Endothelial cell of umbilical vein (primary cell): ENCODE measurements around the gene AMZ2. TPM values are rescaled to one million over a fixed set of nuclear protein-coding genes. Genes with fewer than 3 reads are reported as not detected.

ENCODE experiments used
- BruUV-seq: library from RNA; stranded (reverse); fragments of 400-500 nt; replicated peaks from 2 replicates; lab custom pipeline; 2021; lab: Mats Ljungman, UMichigan
- CTCF ChIA-PET: fragments of 300-600, 350-600 bp; sonication (Branson Sonifier 250); formaldehyde crosslinking; loops from one replicate; lab custom pipeline; 2021; ENCODE audit warnings: antibody characterized with exemption, inconsistent platforms; lab: Charles Lee
- POLR2A ChIA-PET: fragments of 300-600, 350-600 bp; sonication (Branson Sonifier 250); formaldehyde crosslinking; loops from one replicate; lab custom pipeline; 2021; ENCODE audit warnings: antibody characterized with exemption, inconsistent platforms; lab: Charles Lee
- DNase-seq: peaks from one replicate; pipeline ENCODE4 v3.0.0-alpha.2; 2011; ENCODE audit warnings: low read depth, low spot score
- FAIRE-seq: peaks from 2 replicates; lab custom pipeline; 2011; peaks lifted over from hg19 to GRCh38; lab: Jason Lieb, UNC
- H2AFZ ChIP-seq: 2 replicates; pipeline ENCODE4 v1.6.0; 2012; ENCODE audit warnings: low read depth, low read length, control low read depth, inconsistent platforms
- H3K27ac ChIP-seq: 2 replicates; pipeline ENCODE4 v1.5.1; 2011; ENCODE audit warnings: low read depth, mild to moderate bottlenecking, control low read depth, low read length, moderate library complexity; ENCODE audit not compliant: insufficient read depth
- H3K27me3 ChIP-seq, 2 experiments: 2 replicates each; pipeline versions ENCODE4 v1.6.0 to v1.6.1; 2011; ENCODE audit warnings: low read length in 2 of 2, mixed read lengths in 1 of 2; ENCODE audit not compliant: control insufficient read depth in 2 of 2, insufficient read depth in 2 of 2
- H3K36me3 ChIP-seq, 2 experiments: 2 replicates in 1 of 2; 3 replicates in 1 of 2; pipeline ENCODE4 v1.5.1; 2011; ENCODE audit warnings: low read length in 2 of 2, mild to moderate bottlenecking in 1 of 2, moderate library complexity in 1 of 2; ENCODE audit not compliant: control insufficient read depth in 2 of 2, insufficient read depth in 2 of 2; ENCODE audit errors: extremely low read depth in 1 of 2
- H3K4me1 ChIP-seq: 3 replicates; pipeline ENCODE4 v1.5.1; 2011; ENCODE audit warnings: mild to moderate bottlenecking, low read length; ENCODE audit not compliant: control insufficient read depth, insufficient read depth; ENCODE audit errors: extremely low read depth
- H3K4me2 ChIP-seq: 2 replicates; pipeline ENCODE4 v1.6.1; 2011; ENCODE audit warnings: low read length, control low read depth, mixed read lengths; ENCODE audit not compliant: insufficient read depth
- H3K4me3 ChIP-seq, 3 experiments: fragments of 200-600 bp in 1 of 3; sonication (generic), shearing (Covaris generic) in 1 of 3; replicated peaks in 1 of 3; 2 replicates each; pipeline ENCODE4 v1.5.1; 2011 to 2016; ENCODE audit warnings: control low read depth in 3 of 3, low read length in 3 of 3, mild to moderate bottlenecking in 2 of 3, inconsistent platforms in 1 of 3, low read depth in 1 of 3, moderate library complexity in 1 of 3; ENCODE audit not compliant: insufficient read depth in 1 of 3
- H3K79me2 ChIP-seq: 2 replicates; pipeline ENCODE4 v1.6.0; 2012; ENCODE audit warnings: low read length, inconsistent platforms; ENCODE audit not compliant: control insufficient read depth, insufficient read depth
- H3K9ac ChIP-seq: replicated peaks from 2 replicates; pipeline ENCODE3; 2011; ENCODE audit warnings: low read length, control low read depth; ENCODE audit not compliant: insufficient read depth; ENCODE audit errors: extremely low read depth
- H3K9me1 ChIP-seq: replicated peaks from 3 replicates; pipeline ENCODE4 v1.6.0; 2011; ENCODE audit warnings: mild to moderate bottlenecking, low read length; ENCODE audit not compliant: control insufficient read depth, insufficient read depth; ENCODE audit errors: extremely low read depth
- H3K9me3 ChIP-seq: replicated peaks from 2 replicates; pipeline ENCODE4 v1.5.1; 2012; ENCODE audit warnings: low read length, inconsistent platforms; ENCODE audit not compliant: control insufficient read depth, insufficient read depth
- H4K20me1 ChIP-seq: replicated peaks from 2 replicates; pipeline ENCODE3; 2011; ENCODE audit warnings: mild to moderate bottlenecking, low read length; ENCODE audit not compliant: control insufficient read depth, insufficient read depth; ENCODE audit errors: extremely low read depth
- CTCF ChIP-seq, 2 donors: IDR thresholded peaks; 1 replicate in 1 of 2; 2 replicates in 1 of 2; pipeline ENCODE4 v1.5.1; 2011; ENCODE audit warnings: low read length in 2 of 2, mild to moderate bottlenecking in 2 of 2, moderate library complexity in 2 of 2, control low read depth in 1 of 2, inconsistent platforms in 1 of 2, low read depth in 1 of 2; ENCODE audit not compliant: insufficient read depth in 1 of 2; ENCODE audit errors: extremely low read depth in 1 of 2
- EZH2 ChIP-seq: IDR thresholded peaks from 2 replicates; pipeline ENCODE4 v1.6.1; 2012; ENCODE audit warnings: borderline replicate concordance, low read depth, mild to moderate bottlenecking, moderate library complexity, low read length, inconsistent platforms; ENCODE audit not compliant: severe bottlenecking
- FOS ChIP-seq: IDR thresholded peaks from 2 replicates; pipeline ENCODE4 v1.6.1; 2011; ENCODE audit warnings: mild to moderate bottlenecking, low read length, moderate library complexity, borderline replicate concordance; ENCODE audit not compliant: insufficient read depth
- GATA2 ChIP-seq: IDR thresholded peaks from 2 replicates; pipeline ENCODE4 v1.7.0; 2011; ENCODE audit warnings: low read depth, mild to moderate bottlenecking, moderate library complexity, mixed read lengths, low read length; ENCODE audit not compliant: insufficient read length, insufficient read depth
- JUN ChIP-seq: IDR thresholded peaks from 2 replicates; pipeline ENCODE4 v1.6.1; 2011; ENCODE audit warnings: borderline replicate concordance, low read depth; ENCODE audit not compliant: insufficient read length, insufficient read depth
- MAX ChIP-seq: IDR thresholded peaks from 2 replicates; pipeline ENCODE4 v1.6.1; 2011; ENCODE audit not compliant: insufficient read depth, insufficient read length
- POLR2AphosphoS5 ChIP-seq: IDR thresholded peaks from 2 replicates; pipeline ENCODE4 v1.6.1; 2012; ENCODE audit warnings: low read depth, mild to moderate bottlenecking, control low read depth, low read length, moderate library complexity; ENCODE audit not compliant: insufficient read depth
- dilution Hi-C: fragments of 300-500 bp; cut with MboI; formaldehyde crosslinking; loops from one replicate; pipeline ENCODE4 v1.15.0; 2019; ENCODE audit warnings: low sequenced_read_pairs; ENCODE audit not compliant: extremely low pct_ligation_motif_present
- intact Hi-C: fragments of 100-400 bp; cut with micrococcal nuclease; formaldehyde crosslinking; loops from one replicate; pipeline ENCODE4 v1.10.0; 2022
- polyA plus RNA-seq, 4 experiments: library from polyadenylated mRNA; depleted of rRNA in 3 of 4; stranded (reverse) in 3 of 4; unstranded in 1 of 4; fragments of >200 nt; gene quantifications; 2 replicates each; pipeline versions ENCODE4 v1.2.1 to v1.2.3, GENCODE V29; 2011 to 2012; ENCODE audit warnings: missing spikeins in 1 of 4
- total RNA-seq: library from RNA; stranded (reverse); gene quantifications from 2 replicates; pipeline ENCODE4 v1.2.3, GENCODE V29; 2021

AMZ2 gene
- total and polyA plus RNA-seq, 2 donors (not counting 3 experiments of a cell fraction or from before 2014, with no cell fraction given) = 46.7 to 57.3 TPM

GRCh38 chr17:68199837-68200688 is 47.8 kb upstream of the AMZ2 start:
- H3K27ac ChIP-seq = no peak overlapping the region
- H3K9ac ChIP-seq = no peak overlapping the region
- POLR2A ChIA-PET = no interaction called here
- peak overlapping the region; percentile 34 for H3K4me2 ChIP-seq
- no peaks in the 10 kb centered on the region for H3K36me3 ChIP-seq
- dilution Hi-C loops (no loop called here), intact Hi-C loops (no loop called here)
- H3K4me3 ChIP-seq = peak overlapping the region in 1 of 3 experiments; percentile 18
- H3K79me2 ChIP-seq = no peaks in the 10 kb centered on the region
- H4K20me1 ChIP-seq = no peaks in the 10 kb centered on the region
- H3K9me3 ChIP-seq = no peaks in the 10 kb centered on the region
- H3K9me1 ChIP-seq = no peaks in the 10 kb centered on the region
- H2AFZ ChIP-seq = no peak overlapping the region
- CTCF ChIA-PET = interaction anchor here (0.6 to 3.4 kb wide), 27 partner anchors 12 to 371 kb away, joined by 3 to 29 read pairs (median 5); partner anchors contain the start of genes AMZ2 and WIPI1
- FAIRE-seq (peak; percentile 46), DNase-seq (peak; percentile 21)
- no TSS peak for BruUV-seq
- peaks cover 44 to 52% of the 10 kb centered on the region in 2 experiments for H3K27me3 ChIP-seq
- peaks cover 12% of the 10 kb centered on the region for H3K4me1 ChIP-seq
- no peak for TF ChIP-seq JUN
- TF ChIP-seq POLR2AphosphoS5 = no peak
- no peak for TF ChIP-seq EZH2
- no peak for TF ChIP-seq GATA2
- TF ChIP-seq CTCF (IDR thresholded peaks at IDR 0.05; ENCODE audit: extremely low read depth in 1 of 2, insufficient read depth in 1 of 2, low read depth in 1 of 2, low read length in 2 of 2) = no peak
- TF ChIP-seq FOS = no peak
- no peak for TF ChIP-seq MAX
